Activated T-cell treated with anti-CD3 and anti-CD28 coated beads for 4 hours (primary cell): ENCODE measurements around the gene RAD21L1.
"Not testable (repeated sequence)": the region's sequence is repeated elsewhere in the genome, so short reads cannot be mapped to it uniquely, and the experiment has no call there.

ENCODE experiments used
- DNase-seq: peaks from one replicate; pipeline ENCODE4 v3.0.0-alpha.2; 2020

The RAD21L1 gene

GRCh38 chr20:1232286-1233111 is 6.7 kb downstream of the RAD21L1 start:
- no peak for DNase-seq

GRCh38 chr20:1240549-1240948 is 14.7 kb downstream of the RAD21L1 start:
- DNase-seq: no peak

- no peak for DNase-seq
Measured at GRCh38 chr20:1241456-1241855, 15.6 kb downstream of the RAD21L1 start.

GRCh38 chr20:1242099-1242498 is 16.3 kb downstream of the RAD21L1 start:
- DNase-seq: no peak

- DNase-seq: no peak
Measured at GRCh38 chr20:1242530-1242929, 16.7 kb downstream of the RAD21L1 start.

GRCh38 chr20:1245578-1245977 is 19.7 kb downstream of the RAD21L1 start:
- no peak for DNase-seq

GRCh38 chr20:1247689-1248088 is 21.8 kb downstream of the RAD21L1 start:
- no peak for DNase-seq

- not testable (repeated sequence) for DNase-seq
Measured at GRCh38 chr20:1250282-1250681, 24.4 kb downstream of the RAD21L1 start.

- DNase-seq: no peak
Measured at GRCh38 chr20:1252416-1252815, 26.6 kb downstream of the RAD21L1 start.

GRCh38 chr20:1254254-1254653 is 28.4 kb downstream of the RAD21L1 start:
- no peak for DNase-seq

- no peak for DNase-seq
Measured at GRCh38 chr20:1255675-1256074, 29.8 kb downstream of the RAD21L1 start.

GRCh38 chr20:1263853-1264252 is 38.0 kb downstream of the RAD21L1 start:
- no peak for DNase-seq

GRCh38 chr20:1264727-1265126 is 38.9 kb downstream of the RAD21L1 start:
- no peak for DNase-seq

GRCh38 chr20:1265226-1265915 is 39.5 kb downstream of the RAD21L1 start:
- no peak for DNase-seq

- DNase-seq: no peak
Measured at GRCh38 chr20:1265916-1266166, 40.0 kb downstream of the RAD21L1 start.

- peak; percentile 39 for DNase-seq
Measured at GRCh38 chr20:1266167-1266973, 40.5 kb downstream of the RAD21L1 start, which contains the start of gene SNPH. SNPH (plus strand) TSS chr20:1266294; CDS start chr20:1296240, 29,946 bp downstream.

GRCh38 chr20:1267161-1267560 is 41.3 kb downstream of the RAD21L1 start:
- DNase-seq: no peak

GRCh38 chr20:1267809-1268374 is 42.0 kb downstream of the RAD21L1 start:
- no peak for DNase-seq

GRCh38 chr20:1269235-1269634 is 43.4 kb downstream of the RAD21L1 start:
- DNase-seq: no peak

GRCh38 chr20:1269850-1270249 is 44.0 kb downstream of the RAD21L1 start:
- DNase-seq: no peak

- no peak for DNase-seq
Measured at GRCh38 chr20:1272368-1273100, 46.7 kb downstream of the RAD21L1 start.

- no peak for DNase-seq
Measured at GRCh38 chr20:1273366-1273765, 47.5 kb downstream of the RAD21L1 start.
